ENCODE results near the gene TMBIM4. TPM values are rescaled to one million over a fixed set of nuclear protein-coding genes. Genes with fewer than 3 reads are reported as not detected.
"Not testable (repeated sequence)": the region's sequence is repeated elsewhere in the genome, so short reads cannot be mapped to it uniquely, and the experiment has no call there.

The TMBIM4 gene
- total RNA-seq, 1 donor from 2014 or later: 60.9 TPM

DNA sequence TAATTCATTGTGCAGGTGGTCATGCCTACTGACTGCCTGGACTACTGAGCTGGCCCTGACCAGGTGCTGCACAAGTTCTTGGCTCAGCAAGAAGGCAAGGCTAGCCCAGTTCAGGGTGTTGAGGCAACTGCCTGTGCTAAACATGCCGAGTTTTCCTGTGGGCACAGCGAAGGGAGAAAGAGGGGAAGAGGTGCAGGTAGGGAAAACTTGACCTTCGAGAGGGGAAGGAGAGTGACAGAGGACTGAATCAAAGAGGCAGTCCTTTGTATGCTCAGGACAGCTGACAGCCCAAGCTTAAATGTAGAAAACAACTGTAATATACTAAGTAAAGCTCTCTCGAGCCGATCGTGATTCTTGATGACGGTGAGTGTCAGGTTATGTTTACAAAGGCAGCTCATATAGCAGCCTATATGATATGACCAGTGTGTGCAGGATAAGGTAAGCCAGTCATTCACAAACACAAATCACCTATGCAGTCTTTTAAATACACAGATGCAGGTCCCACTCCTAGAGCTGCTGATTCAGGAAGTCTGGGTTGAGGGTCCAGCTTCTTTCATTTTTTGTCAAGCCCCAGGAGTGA lies 21.8 kb upstream of the TMBIM4 start:
- no peak overlapping the region for H3K27ac Mint-ChIP-seq
- no peak for DNase-seq
- peaks cover 2% of the 10 kb centered on the region for H3K36me3 Mint-ChIP-seq (ENCODE audit: low read depth)
- H3K9me3 Mint-ChIP-seq: peaks cover 1% of the 10 kb centered on the region
- peaks cover 36% of the 10 kb centered on the region for H3K27me3 Mint-ChIP-seq
- peaks cover 15% of the 10 kb centered on the region for H3K4me1 Mint-ChIP-seq
- intact Hi-C loops (cut with micrococcal nuclease): no loop called here
- H3K4me3 Mint-ChIP-seq: no peak overlapping the region

DNA sequence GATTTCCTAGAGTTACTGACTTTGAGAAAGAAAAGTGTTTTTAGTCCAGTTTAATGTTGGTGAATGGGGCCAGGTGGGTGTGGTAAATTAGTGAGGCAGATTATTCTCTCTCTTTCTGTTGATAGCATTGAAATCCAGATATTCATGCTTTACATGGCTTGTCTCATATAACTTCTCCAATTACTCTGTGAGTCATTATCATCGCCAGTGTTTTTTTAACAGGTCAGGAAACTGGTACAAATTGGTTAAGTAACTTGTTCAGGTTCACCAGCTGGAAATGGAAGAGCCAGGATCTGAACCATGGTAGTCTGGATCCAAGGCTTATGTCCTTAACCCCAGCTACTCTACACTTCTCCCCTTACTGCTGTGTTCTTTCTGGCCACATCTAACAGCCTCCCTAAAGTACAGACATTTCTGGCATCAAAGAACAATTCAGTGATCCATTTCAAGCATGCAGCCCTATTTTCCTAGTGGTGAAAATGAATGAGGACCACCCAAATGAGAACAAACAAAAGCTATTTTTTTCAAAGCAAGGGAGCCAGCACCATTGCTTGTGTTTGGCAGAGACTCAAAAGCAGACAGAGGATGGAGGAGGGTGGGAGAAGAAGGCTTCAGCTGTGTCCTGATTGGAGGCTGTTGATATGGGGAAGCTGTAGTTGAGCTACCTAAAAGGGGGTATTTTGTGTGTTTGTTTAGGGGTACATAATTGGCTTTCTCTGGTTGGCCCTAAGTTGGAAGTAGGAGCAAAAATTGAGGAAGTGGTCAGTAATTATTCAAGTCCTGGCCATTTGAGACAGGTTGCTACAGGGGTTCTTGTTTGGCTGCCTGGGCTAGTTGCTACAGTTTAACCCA lies 20.9 kb upstream of the TMBIM4 start:
- H3K27ac Mint-ChIP-seq: no peak overlapping the region
- H3K4me3 Mint-ChIP-seq: peak overlapping the region; percentile 37
- H3K4me1 Mint-ChIP-seq: peaks cover 15% of the 10 kb centered on the region
- H3K27me3 Mint-ChIP-seq: peaks cover 40% of the 10 kb centered on the region
- H3K9me3 Mint-ChIP-seq: peaks cover 8% of the 10 kb centered on the region
- no peak for DNase-seq
- intact Hi-C loops (cut with micrococcal nuclease): no loop called here
- peaks cover 2% of the 10 kb centered on the region for H3K36me3 Mint-ChIP-seq (ENCODE audit: low read depth)

DNA sequence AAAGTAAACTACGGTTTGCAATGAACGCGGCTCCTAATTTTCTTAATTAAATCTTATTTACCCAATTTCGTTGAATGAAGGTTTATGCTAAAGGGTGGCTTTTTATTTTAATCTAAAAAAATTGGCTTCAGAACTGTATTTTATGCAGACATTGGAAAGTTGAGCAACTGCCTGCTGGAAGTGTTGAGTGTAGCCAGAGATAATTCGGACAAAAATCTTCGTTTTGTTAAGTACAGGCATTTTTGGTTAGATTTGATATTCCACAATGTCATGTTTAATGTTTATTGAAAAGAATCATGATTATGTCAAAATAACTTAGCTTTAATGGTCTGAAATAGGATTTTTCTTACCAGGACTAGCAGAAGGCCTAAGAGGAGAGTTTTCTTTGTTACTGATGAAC lies 20.1 kb upstream of the TMBIM4 start:
- no peak overlapping the region for H3K4me3 Mint-ChIP-seq
- no peak overlapping the region for H3K27ac Mint-ChIP-seq
- DNase-seq: no peak
- H3K4me1 Mint-ChIP-seq: peaks cover 12% of the 10 kb centered on the region
- peaks cover 2% of the 10 kb centered on the region for H3K36me3 Mint-ChIP-seq (ENCODE audit: low read depth)
- intact Hi-C loops (cut with micrococcal nuclease): loop anchor here (2.0 kb wide), 1 partner anchor 21 kb away; the partner anchor contains the start of gene TMBIM4
- peaks cover 39% of the 10 kb centered on the region for H3K27me3 Mint-ChIP-seq
- peaks cover 13% of the 10 kb centered on the region for H3K9me3 Mint-ChIP-seq

DNA sequence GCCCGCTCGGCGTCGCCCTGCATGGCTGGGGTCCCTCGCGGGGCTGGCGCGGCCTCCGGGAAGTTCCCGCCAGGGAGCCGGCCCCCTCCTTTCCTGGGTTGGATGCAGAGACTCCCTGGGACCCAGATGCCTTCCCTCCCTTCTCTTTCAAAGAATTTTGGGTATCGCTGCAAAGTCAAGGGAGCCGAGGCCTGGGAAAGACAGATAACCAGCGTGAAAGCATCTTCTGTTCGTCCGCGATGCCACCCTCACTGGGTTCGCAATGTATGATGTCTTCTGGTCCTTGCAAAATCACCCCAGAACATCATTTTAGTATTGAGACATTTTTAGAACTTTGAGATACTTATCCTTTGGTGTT lies 19.7 kb upstream of the TMBIM4 start:
- H3K27ac Mint-ChIP-seq: no peak overlapping the region
- intact Hi-C loops (cut with micrococcal nuclease): loop anchor here (2.0 kb wide), 1 partner anchor 21 kb away; the partner anchor contains the start of gene TMBIM4
- peaks cover 17% of the 10 kb centered on the region for H3K9me3 Mint-ChIP-seq
- H3K4me1 Mint-ChIP-seq: peaks cover 11% of the 10 kb centered on the region
- peak overlapping the region; percentile 38 for H3K4me3 Mint-ChIP-seq
- peaks cover 2% of the 10 kb centered on the region for H3K36me3 Mint-ChIP-seq (ENCODE audit: low read depth)
- no peak for DNase-seq
- H3K27me3 Mint-ChIP-seq: peaks cover 42% of the 10 kb centered on the region

DNA sequence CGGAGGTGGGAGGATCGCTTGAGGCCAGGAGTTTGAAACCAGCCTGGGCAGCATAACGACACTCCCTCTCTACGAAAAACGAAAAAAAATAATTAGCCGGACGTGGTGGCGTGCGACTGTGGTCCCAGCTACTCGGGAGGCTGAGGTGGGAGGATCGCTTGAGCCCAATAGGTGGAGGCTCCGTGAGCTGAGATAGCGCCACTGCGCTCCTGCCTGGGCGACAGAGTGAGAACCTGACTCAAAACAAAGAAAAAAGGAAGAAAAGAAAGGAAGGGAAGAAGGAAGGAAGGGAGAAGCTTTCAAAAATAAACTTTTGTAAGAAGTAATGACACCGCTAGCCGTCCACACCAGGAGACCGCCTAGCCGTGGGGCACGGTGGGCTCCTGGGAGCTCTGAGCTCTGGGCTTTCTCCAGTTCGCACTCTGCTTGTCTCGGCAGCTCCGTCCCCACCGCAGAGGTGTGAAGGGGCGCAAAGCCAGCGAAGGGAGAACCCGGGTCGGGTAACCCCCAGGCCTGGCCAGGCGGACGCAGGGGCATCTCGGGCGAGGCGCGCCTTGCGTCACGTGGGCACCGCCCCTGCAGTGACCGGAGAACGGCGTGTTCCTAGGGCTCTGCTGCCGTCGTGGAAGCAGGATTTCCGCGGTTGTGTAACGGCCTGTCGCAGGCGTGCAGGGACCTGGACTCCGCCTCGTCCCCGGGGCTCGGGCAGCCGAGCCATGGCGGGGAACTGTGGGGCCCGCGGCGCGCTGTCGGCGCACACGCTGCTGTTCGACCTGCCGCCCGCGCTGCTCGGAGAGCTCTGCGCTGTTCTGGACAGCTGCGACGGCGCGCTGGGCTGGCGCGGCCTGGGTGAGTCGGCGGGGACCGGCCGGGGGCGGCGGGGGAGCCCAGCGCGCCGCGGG lies 19.0 kb upstream of the TMBIM4 start, which contains the start of gene IRAK3:
TSS of gene IRAK3 (plus strand) at position 631 of the 902 bp plus-strand sequence. CDS start at position 717, 86 bp downstream.
- Mint-ChIP-seq H3K27me3 (peaks cover 45% of the 10 kb centered on the region), H3K4me1 (peaks cover 11% of the 10 kb centered on the region), H3K4me3 (peak within 1 kb of the TSS; percentile 67), H3K9me3 (peaks cover 19% of the 10 kb centered on the region), H3K27ac (peak within 1 kb of the TSS; percentile 2), H3K36me3 (ENCODE audit: low read depth) (peaks cover 2% of the 10 kb centered on the region)
- DNase-seq: peak; percentile 84
- intact Hi-C loops (cut with micrococcal nuclease): loop anchor here (2.0 kb wide), 1 partner anchor 20 kb away; the partner anchor contains the start of gene TMBIM4

DNA sequence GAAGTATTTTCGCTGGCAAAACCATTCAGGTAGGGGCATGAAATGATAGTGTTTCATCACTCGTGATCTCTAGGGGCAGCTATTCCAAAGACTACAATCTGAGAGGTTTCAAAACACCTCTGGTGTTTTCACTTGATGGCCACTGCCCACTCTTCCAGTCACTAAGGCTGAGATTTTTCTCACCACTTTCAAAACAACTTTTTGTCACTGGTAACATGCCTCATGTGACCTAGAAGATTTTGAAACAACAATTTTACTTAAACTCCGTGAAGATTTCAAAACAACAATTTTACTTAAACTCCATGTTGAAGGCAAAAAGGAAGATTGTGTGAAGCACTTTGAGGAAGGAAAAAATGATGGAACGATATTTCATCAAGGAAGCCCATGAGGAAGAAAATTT lies 18.0 kb upstream of the TMBIM4 start:
- Mint-ChIP-seq H3K27ac (no peak overlapping the region), H3K4me3 (peak overlapping the region; percentile 67), H3K36me3 (ENCODE audit: low read depth) (peaks cover 2% of the 10 kb centered on the region), H3K4me1 (peaks cover 11% of the 10 kb centered on the region), H3K27me3 (peaks cover 49% of the 10 kb centered on the region), H3K9me3 (peaks cover 19% of the 10 kb centered on the region)
- DNase-seq: no peak
- intact Hi-C loops (cut with micrococcal nuclease): loop anchor here (2.0 kb wide), 1 partner anchor 19 kb away; the partner anchor contains the start of gene TMBIM4

DNA sequence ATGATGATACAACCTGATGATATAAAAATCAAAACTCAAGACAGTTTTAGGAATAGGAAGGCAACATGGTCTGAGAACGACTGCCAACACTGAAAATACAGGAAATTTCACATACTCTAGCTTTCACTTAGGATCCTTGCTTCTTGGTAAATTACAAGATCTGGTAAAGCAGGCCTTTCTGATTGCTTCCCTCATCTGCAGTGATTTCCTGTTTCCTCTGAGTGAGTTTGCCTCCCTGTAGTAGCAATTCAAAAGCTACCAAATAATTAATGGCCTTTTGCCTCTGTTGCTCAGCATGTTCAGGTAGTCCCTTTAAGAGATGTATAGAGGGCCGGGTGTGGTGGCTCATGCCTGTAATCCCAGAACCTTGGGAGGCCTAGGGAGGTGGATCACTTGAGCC lies 17.2 kb upstream of the TMBIM4 start:
- no peak for DNase-seq
- Mint-ChIP-seq H3K4me3 (peak overlapping the region; percentile 55), H3K36me3 (ENCODE audit: low read depth) (peaks cover 2% of the 10 kb centered on the region), H3K27me3 (peaks cover 55% of the 10 kb centered on the region), H3K9me3 (peaks cover 19% of the 10 kb centered on the region), H3K4me1 (peaks cover 11% of the 10 kb centered on the region), H3K27ac (peak overlapping the region; percentile 66)
- intact Hi-C loops (cut with micrococcal nuclease): no loop called here

DNA sequence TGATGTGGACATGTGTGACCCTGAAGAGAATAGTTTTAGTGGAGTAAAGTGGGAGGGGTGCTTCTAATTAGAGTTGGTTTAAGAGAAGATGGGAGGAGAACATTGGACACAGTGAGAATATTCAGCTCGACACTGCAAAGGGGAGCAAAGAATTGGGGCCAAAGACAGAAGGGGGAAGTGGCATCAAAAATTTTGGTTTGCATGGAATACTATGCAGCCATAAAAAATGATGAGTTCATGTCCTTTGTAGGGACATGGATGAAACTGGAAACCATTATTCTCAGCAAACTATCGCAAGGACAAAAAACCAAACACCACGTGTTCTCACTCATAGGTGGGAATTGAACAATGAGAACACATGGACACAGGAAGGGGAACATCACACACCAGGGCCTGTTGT lies 15.0 kb upstream of the TMBIM4 start:
- DNase-seq; H3K4me3 Mint-ChIP-seq; H3K27ac Mint-ChIP-seq; intact Hi-C loops (cut with micrococcal nuclease); H3K36me3 Mint-ChIP-seq (ENCODE audit: low read depth); H3K4me1 Mint-ChIP-seq: not testable (repeated sequence)
- peaks cover 42% of the 10 kb centered on the region for H3K27me3 Mint-ChIP-seq
- peaks cover 19% of the 10 kb centered on the region for H3K9me3 Mint-ChIP-seq

DNA sequence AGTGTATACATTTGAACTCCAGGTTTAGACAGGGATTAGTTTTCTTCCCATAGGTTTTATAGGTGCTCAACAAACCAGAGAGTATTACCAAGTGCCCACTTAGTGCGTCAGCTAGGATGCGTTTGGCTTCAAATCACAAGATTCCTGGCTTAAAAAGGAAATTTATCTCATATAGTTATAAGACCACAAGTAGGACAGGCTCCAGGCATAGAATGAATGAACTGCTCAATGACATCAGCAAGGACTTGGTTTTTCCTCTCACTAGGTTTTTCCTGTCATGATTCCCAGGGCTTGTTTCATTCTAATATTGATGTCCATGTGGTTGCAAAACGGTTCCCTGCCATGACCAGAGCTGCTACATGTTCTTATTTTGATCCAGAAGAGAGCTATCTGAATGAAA lies 13.2 kb upstream of the TMBIM4 start:
- peaks cover 5% of the 10 kb centered on the region for H3K4me1 Mint-ChIP-seq
- peaks cover 45% of the 10 kb centered on the region for H3K27me3 Mint-ChIP-seq
- H3K4me3 Mint-ChIP-seq: no peak overlapping the region

DNA sequence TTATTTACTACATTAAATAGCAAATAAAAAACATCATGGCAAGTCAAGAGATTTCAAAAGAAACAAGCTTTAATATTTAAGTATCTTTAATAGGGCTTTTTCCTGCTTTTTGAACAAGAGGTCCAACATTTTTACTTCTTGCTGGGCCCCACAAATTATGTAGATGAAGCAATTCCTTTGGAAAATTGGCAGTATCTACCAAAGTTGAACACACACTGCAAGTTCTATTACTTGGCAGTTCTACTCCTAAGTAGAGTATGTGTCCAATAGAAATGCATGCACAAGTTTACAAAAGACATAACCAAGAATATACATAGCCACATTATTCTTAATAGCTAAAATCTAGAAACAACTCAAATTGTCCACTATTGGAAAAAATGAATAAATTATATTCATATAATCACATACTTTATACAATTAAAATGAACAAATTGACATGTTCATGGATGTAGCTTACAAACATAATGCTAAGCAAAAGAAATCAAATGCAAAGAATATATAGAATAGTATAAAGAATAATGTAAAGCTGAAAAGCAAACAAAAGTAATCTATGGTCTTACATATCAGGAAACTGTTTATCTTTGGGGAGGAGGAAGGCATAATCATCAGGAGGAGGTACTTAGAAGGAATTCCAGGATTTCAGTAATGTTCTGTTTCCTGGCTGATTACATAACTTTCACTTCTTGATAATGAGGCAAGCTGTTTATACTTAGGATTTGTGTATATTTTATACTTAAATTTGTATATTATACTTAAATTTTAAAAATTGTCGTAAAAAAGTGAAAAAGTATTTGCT lies 6.5 kb upstream of the TMBIM4 start:
- Mint-ChIP-seq H3K27ac (no peak overlapping the region), H3K9me3 (peaks cover 6% of the 10 kb centered on the region), H3K4me3 (no peak overlapping the region), H3K4me1 (no peaks in the 10 kb centered on the region), H3K36me3 (ENCODE audit: low read depth) (no peaks in the 10 kb centered on the region), H3K27me3 (peaks cover 24% of the 10 kb centered on the region)
- intact Hi-C loops (cut with micrococcal nuclease): no loop called here
- no peak for DNase-seq

More for the DNA sequence above, 13.2 kb upstream of the TMBIM4 start:
- DNase-seq: no peak
- intact Hi-C loops (cut with micrococcal nuclease): no loop called here
- Mint-ChIP-seq H3K27ac (no peak overlapping the region), H3K9me3 (peaks cover 19% of the 10 kb centered on the region), H3K36me3 (ENCODE audit: low read depth) (no peaks in the 10 kb centered on the region)

DNA sequence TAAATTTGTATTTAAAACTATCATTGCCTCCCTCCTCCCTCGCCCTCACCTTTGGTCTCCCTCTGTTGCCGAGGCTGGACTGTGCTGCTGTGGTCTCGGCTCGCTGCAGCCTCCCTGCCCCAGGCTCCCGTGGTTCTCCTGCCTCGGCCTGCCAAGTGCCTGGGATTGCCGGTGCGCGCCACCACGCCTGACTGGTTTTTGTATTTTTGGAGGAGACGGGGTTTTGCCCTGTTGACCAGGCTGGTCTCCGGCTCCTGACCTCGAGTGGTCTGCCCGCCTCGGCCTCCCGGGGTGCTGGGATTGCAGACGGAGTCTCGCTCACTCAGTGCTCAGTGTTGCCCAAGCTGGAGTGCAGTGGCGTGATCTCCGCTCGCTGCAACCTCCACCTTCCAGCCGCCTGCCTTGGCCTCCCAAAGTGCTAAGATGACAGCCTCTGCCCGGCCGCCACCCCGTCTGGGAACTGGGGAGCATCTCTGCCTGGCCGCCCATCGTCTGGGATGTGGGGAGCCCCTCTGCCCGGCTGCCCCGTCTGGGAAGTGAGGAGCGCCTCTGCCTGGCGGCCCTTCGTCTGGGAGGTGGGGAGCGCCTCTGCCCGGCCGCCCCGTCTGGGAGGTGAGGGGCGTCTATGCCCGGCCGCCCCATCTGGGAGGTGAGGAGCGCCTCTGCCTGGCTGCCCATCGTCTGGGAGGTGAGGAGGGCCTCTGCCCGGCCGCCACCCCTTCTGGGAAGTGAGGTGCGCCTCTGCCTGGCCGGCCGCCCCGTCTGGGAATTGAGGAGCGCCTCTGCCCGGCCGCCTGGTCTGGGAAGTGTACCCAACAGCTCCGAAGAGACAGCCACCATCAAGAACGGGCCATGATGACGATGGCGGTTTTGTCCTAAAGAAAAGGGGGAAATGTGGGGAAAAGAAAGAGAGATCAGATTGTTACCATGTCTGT lies 4.9 kb upstream of the TMBIM4 start:
- intact Hi-C loops (cut with micrococcal nuclease); H3K9me3 Mint-ChIP-seq; DNase-seq; H3K4me3 Mint-ChIP-seq; H3K36me3 Mint-ChIP-seq (ENCODE audit: low read depth); H3K4me1 Mint-ChIP-seq; H3K27ac Mint-ChIP-seq: not testable (repeated sequence)
- peaks cover 24% of the 10 kb centered on the region for H3K27me3 Mint-ChIP-seq

DNA sequence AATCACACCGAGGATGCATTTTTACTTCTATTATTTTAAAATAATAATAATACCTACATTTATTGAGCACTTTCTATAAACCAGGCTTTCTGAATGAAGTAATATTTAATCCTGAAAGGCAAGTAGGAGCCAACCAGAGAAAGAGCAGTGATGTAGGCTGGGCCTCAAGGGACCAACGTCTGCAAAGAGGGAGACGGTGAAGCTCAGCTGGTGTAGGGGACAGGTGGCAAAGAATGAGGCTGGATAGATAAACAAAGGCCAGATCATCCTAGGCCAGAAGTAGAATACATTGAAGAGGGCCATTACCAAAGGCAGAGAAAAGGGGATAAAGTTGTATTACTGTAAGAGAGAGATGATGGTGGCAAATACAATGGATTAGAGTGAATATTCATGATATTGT lies 810 bp upstream of the TMBIM4 start:
- intact Hi-C loops (cut with micrococcal nuclease): no loop called here
- peaks cover 23% of the 10 kb centered on the region for H3K4me1 Mint-ChIP-seq
- H3K4me3 Mint-ChIP-seq: peak overlapping the region; percentile 92
- peaks cover 14% of the 10 kb centered on the region for H3K9me3 Mint-ChIP-seq
- peaks cover 30% of the 10 kb centered on the region for H3K36me3 Mint-ChIP-seq (ENCODE audit: low read depth)
- peaks cover 2% of the 10 kb centered on the region for H3K27me3 Mint-ChIP-seq
- DNase-seq: peak; percentile 54
- peak overlapping the region; percentile 100 for H3K27ac Mint-ChIP-seq
